Fibroblast of lung (primary cell): ENCODE measurements around the gene TMEM163. TPM values are rescaled to one million over a fixed set of nuclear protein-coding genes. Genes with fewer than 3 reads are reported as not detected.

Experiments used
- DNase-seq, 2 donors: peaks; one replicate each; pipeline versions ENCODE4 v3.0.0 to v3.0.0-alpha.2; 2010; ENCODE audit warnings: low read depth in 2 of 2
- H2AFZ ChIP-seq: 2 replicates; pipeline ENCODE4 v1.5.1; 2012; ENCODE audit warnings: low read length, control low read depth, inconsistent platforms
- H3K27ac ChIP-seq: 2 replicates; pipeline ENCODE4 v1.5.1; 2011; ENCODE audit warnings: low read length, control low read depth; ENCODE audit not compliant: insufficient read depth
- H3K27me3 ChIP-seq: 2 replicates; pipeline ENCODE4 v1.5.1; 2011; ENCODE audit warnings: mild to moderate bottlenecking, low read length; ENCODE audit not compliant: control insufficient read depth, insufficient read depth
- H3K36me3 ChIP-seq: 2 replicates; pipeline ENCODE4 v1.5.1; 2011; ENCODE audit warnings: low read length; ENCODE audit not compliant: control insufficient read depth, insufficient read depth
- H3K4me1 ChIP-seq: 2 replicates; pipeline ENCODE4 v1.5.1; 2011; ENCODE audit warnings: low read length; ENCODE audit not compliant: control insufficient read depth, insufficient read depth; ENCODE audit errors: extremely low read depth
- H3K4me2 ChIP-seq: 2 replicates; pipeline ENCODE4 v1.5.1; 2011; ENCODE audit warnings: low read length, control low read depth; ENCODE audit not compliant: insufficient read depth; ENCODE audit errors: extremely low read depth
- H3K4me3 ChIP-seq, 4 experiments: fragments of 200-600 bp in 1 of 4; sonication (generic) in 1 of 4; replicated peaks in 1 of 4; 2 replicates each; pipeline ENCODE4 v1.5.1; 2011 to 2016; ENCODE audit warnings: low read length in 4 of 4, low read depth in 3 of 4, mild to moderate bottlenecking in 3 of 4, control low read depth in 2 of 4, inconsistent platforms in 1 of 4, mixed read lengths in 1 of 4; ENCODE audit not compliant: insufficient read depth in 1 of 4; ENCODE audit errors: control extremely low read depth in 1 of 4
- H3K79me2 ChIP-seq: 2 replicates; pipeline ENCODE4 v1.5.1; 2012; ENCODE audit warnings: mild to moderate bottlenecking, low read length, inconsistent platforms; ENCODE audit not compliant: control insufficient read depth, insufficient read depth
- H3K9ac ChIP-seq: 2 replicates; pipeline ENCODE4 v1.5.1; 2011; ENCODE audit warnings: mild to moderate bottlenecking, low read length, control low read depth; ENCODE audit not compliant: insufficient read depth
- H3K9me3 ChIP-seq: 2 replicates; pipeline ENCODE4 v1.5.1; 2012; ENCODE audit warnings: low read depth, low read length; ENCODE audit not compliant: control insufficient read depth, insufficient read depth
- H4K20me1 ChIP-seq: 2 replicates; pipeline ENCODE4 v1.5.1; 2011; ENCODE audit warnings: low read length; ENCODE audit not compliant: control insufficient read depth, insufficient read depth; ENCODE audit errors: extremely low read depth
- CTCF ChIP-seq, 2 donors: IDR thresholded peaks in 1 of 2; conservative IDR thresholded peaks in 1 of 2; 1 replicate in 1 of 2; 2 replicates in 1 of 2; pipeline ENCODE4 v1.5.1; 2011 to 2012; ENCODE audit warnings: low read length in 2 of 2, control low read depth in 1 of 2, inconsistent platforms in 1 of 2, low read depth in 1 of 2, mild to moderate bottlenecking in 1 of 2
- EZH2 ChIP-seq: IDR thresholded peaks from 2 replicates; pipeline ENCODE4 v1.5.1; 2012; ENCODE audit warnings: low read length, control low read depth, mild to moderate bottlenecking; ENCODE audit errors: missing control alignments
- polyA plus RNA-seq, 2 donors: library from polyadenylated mRNA; depleted of rRNA in 1 of 2; stranded (reverse) in 1 of 2; unstranded in 1 of 2; fragments of >200 nt; gene quantifications; 2 replicates each; pipeline ENCODE4 v1.2.1, GENCODE V29; 2011 to 2012; ENCODE audit warnings: missing spikeins in 1 of 2
- total RNA-seq: library from RNA; depleted of rRNA; stranded (reverse); fragments of >200 nt; gene quantifications from 2 replicates; pipeline ENCODE4 v1.2.1, GENCODE V29; 2014

The TMEM163 gene
- total and polyA plus RNA-seq, 2 donors (not counting 1 experiment from before 2014, with no cell fraction given) = under 0.01 to 0.03 TPM

DNA sequence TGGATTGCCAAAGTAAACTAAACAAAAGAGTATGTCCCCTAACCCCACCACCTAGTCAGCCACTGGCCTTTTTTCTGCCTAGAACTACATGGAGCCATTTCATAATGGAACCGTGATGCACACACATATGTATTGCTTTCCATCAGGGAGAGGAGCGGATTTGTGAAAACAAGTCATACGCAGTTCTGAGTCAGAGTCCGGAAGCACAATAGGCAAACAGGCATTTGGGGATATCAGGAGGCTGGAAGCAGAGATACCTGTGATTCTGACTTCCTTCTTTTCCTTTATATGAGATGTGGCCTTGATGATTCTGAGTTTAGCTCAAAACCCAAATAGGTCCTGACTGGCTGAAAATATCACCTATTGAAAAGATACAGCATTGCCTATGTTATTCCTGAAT lies 93.5 kb downstream of the TMEM163 start:
- H4K20me1 ChIP-seq = no peaks in the 10 kb centered on the region
- H3K79me2 ChIP-seq = no peaks in the 10 kb centered on the region
- H3K9ac ChIP-seq = no peak overlapping the region
- no peak overlapping the region for H2AFZ ChIP-seq
- no peak overlapping the region for H3K4me2 ChIP-seq
- TF ChIP-seq EZH2 (no peak), CTCF (conservative IDR thresholded peaks at IDR 0.05 in 1 of 2, IDR thresholded peaks at IDR 0.05 in 1 of 2; ENCODE audit: low read depth in 1 of 2, low read length in 2 of 2) (no peak)
- H3K36me3 ChIP-seq = no peaks in the 10 kb centered on the region
- H3K4me3 ChIP-seq = no peak overlapping the region
- no peak for DNase-seq
- no peaks in the 10 kb centered on the region for H3K9me3 ChIP-seq
- no peak overlapping the region for H3K27ac ChIP-seq
- H3K4me1 ChIP-seq = no peaks in the 10 kb centered on the region
- no peaks in the 10 kb centered on the region for H3K27me3 ChIP-seq

DNA sequence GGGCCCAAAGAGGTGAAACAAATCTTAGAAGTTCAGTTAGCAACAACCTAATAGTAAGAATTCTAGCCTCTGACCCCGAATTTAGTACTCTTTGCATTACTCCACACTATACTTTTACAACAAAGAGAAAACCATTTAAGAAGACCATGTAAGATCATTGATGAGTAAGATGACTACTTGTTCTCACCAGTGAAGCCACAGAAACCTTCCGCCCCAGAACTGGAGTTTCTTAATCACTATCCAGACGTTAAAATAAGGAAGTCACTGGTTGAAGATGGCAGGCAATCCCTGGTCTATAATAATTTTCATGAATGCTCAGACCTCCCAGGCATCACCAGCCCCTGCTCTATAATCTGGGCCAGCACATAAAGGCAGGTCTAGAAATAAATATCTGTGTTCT lies 95.0 kb downstream of the TMEM163 start:
- Histone ChIP-seq H3K9ac (no peak overlapping the region), H2AFZ (no peak overlapping the region), H3K79me2 (no peaks in the 10 kb centered on the region), H3K4me2 (no peak overlapping the region), H3K27me3 (no peaks in the 10 kb centered on the region), H3K27ac (no peak overlapping the region), H4K20me1 (no peaks in the 10 kb centered on the region), H3K4me1 (no peaks in the 10 kb centered on the region), H3K4me3 (no peak overlapping the region), H3K36me3 (no peaks in the 10 kb centered on the region), H3K9me3 (no peaks in the 10 kb centered on the region)
- TF ChIP-seq EZH2 (no peak), CTCF (conservative IDR thresholded peaks at IDR 0.05 in 1 of 2, IDR thresholded peaks at IDR 0.05 in 1 of 2; ENCODE audit: low read depth in 1 of 2, low read length in 2 of 2) (no peak)
- DNase-seq = no peak

DNA sequence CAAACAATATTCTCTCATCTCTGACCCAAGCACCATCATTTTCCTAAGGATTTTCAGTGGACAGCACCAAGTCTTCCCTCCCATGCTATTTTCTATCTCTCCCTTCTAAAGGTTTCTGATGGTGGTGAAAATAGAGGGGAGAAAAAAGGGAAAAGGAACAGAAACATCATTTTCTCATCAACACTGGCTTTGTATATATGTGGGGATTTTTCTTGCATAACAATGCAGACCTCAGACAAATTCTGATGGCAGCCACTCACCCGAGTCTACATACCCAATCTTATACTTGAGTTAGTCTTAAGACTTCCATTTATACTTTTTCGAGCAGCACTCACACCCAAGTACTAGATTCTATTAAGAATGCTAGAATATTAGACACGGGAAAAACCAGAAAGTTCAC lies 95.8 kb downstream of the TMEM163 start:
- DNase-seq = no peak
- H3K4me1 ChIP-seq = no peaks in the 10 kb centered on the region
- no peak overlapping the region for H3K4me3 ChIP-seq
- H3K27me3 ChIP-seq = no peaks in the 10 kb centered on the region
- no peak overlapping the region for H3K27ac ChIP-seq
- H3K9me3 ChIP-seq = no peaks in the 10 kb centered on the region
- H3K4me2 ChIP-seq = no peak overlapping the region
- H3K9ac ChIP-seq = no peak overlapping the region
- H4K20me1 ChIP-seq = no peaks in the 10 kb centered on the region
- H3K79me2 ChIP-seq = no peaks in the 10 kb centered on the region
- TF ChIP-seq EZH2 = no peak
- TF ChIP-seq CTCF (conservative IDR thresholded peaks at IDR 0.05 in 1 of 2, IDR thresholded peaks at IDR 0.05 in 1 of 2; ENCODE audit: low read depth in 1 of 2, low read length in 2 of 2) = no peak
- H3K36me3 ChIP-seq = no peaks in the 10 kb centered on the region
- no peak overlapping the region for H2AFZ ChIP-seq
